Ectodermal cell (in vitro differentiated cells): ENCODE results near the gene FBLN1.

Experiments
- H3K27ac ChIP-seq: 2 replicates; pipeline ENCODE4 v1.7.0; 2013; ENCODE audit warnings: mild to moderate bottlenecking, low read depth, low read length; ENCODE audit not compliant: insufficient read depth, poor library complexity, severe bottlenecking
- H3K27me3 ChIP-seq: 2 replicates; pipeline ENCODE4 v1.7.0; 2013; ENCODE audit warnings: mild to moderate bottlenecking, low read length; ENCODE audit not compliant: insufficient read depth, control insufficient read depth, poor library complexity, severe bottlenecking
- H3K36me3 ChIP-seq: one replicate; pipeline ENCODE4 v1.7.0; 2013; ENCODE audit warnings: low read length; ENCODE audit not compliant: control insufficient read depth, insufficient read depth
- H3K4me1 ChIP-seq: one replicate; pipeline ENCODE4 v1.7.0; 2013; ENCODE audit warnings: low read length; ENCODE audit not compliant: control insufficient read depth, insufficient read depth
- H3K4me3 ChIP-seq: 2 replicates; pipeline ENCODE4 v1.7.0; 2013; ENCODE audit warnings: low read depth, low read length, control low read depth; ENCODE audit not compliant: insufficient read depth
- H3K9me3 ChIP-seq: 2 replicates; pipeline ENCODE4 v1.7.0; 2013; ENCODE audit warnings: mild to moderate bottlenecking, low read length, moderate library complexity; ENCODE audit not compliant: control insufficient read depth
- WGBS, 2 experiments: methylation state at CpG; one replicate each; pipeline ENCODE4 v1.1.7; 2013; ENCODE audit warnings: missing lambda C conversion rate in 2 of 2; 5-methylcytosine and 5-hydroxymethylcytosine counted together

The FBLN1 gene

DNA sequence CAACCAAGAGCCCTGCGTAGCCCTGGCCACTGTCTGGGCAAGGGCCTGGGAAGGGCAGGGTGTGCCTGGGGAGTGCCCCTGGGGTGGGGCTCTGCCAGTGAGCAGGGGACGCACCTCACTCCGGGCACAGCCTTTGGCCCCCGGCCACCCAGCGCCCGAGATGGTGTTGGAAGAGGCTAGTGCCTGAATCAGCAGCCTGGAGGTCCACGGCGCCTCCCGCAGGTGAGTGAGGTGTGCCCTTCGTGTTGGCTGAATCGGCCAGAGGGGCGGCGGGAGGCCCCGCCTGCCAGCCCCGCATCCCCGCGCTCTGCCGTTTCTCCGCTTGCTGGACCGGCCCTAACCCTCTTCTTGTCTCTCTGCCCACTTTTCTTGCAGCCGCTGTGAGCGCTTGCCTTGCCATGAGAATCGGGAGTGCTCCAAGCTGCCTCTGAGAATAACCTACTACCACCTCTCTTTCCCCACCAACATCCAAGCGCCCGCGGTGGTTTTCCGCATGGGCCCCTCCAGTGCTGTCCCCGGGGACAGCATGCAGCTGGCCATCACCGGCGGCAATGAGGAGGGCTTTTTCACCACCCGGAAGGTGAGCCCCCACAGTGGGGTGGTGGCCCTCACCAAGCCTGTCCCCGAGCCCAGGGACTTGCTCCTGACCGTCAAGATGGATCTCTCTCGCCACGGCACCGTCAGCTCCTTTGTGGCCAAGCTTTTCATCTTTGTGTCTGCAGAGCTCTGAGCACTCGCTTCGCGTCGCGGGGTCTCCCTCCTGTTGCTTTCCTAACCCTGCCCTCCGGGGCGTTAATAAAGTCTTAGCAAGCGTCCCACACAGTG lies 60.1 kb downstream of the FBLN1 start:
- H3K27ac ChIP-seq = no peak overlapping the region
- H3K4me3 ChIP-seq = no peak overlapping the region
- no peaks in the 10 kb centered on the region for H3K4me1 ChIP-seq
- H3K36me3 ChIP-seq = peaks cover 23% of the 10 kb centered on the region
- H3K27me3 ChIP-seq = no peaks in the 10 kb centered on the region
- H3K9me3 ChIP-seq = no peaks in the 10 kb centered on the region
- 96% methylated on average over 44 of the region's 44 CpGs for WGBS, 2 experiments

DNA sequence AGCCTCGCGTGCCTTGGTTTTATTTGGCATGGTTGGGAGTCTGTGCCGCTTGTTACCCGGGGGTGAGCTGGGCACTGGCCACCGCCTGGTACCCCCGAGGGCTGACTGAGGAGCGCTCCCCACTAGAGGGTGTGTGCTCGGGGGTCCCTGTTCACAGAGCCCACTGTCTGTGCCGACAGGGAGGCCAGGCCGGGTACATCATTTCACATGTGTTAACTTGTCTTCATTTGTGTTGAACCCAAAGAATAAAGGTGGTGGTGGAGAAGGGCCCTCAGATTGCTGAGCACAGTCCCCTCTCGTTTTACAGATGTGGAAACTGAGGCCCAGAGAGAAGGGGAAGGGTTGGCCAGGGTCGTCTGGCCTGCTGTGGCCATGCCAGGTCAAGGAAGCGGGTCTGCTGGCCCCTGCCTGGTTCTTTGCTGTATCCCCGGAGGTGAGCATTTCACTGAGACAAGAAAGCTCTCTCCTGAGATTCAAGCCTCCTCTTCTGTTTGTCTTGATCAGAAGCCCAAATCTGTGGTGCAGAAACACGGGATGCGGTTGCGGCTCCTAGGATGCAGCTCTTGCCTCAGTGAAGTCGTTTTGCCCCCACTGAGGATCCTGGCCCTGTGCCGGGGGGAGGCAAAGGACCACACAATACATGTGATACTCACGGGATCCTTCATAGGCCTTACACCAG lies 60.8 kb downstream of the FBLN1 start:
- Histone ChIP-seq H3K36me3 (peaks cover 19% of the 10 kb centered on the region), H3K4me1 (no peaks in the 10 kb centered on the region)
- WGBS, 2 experiments = 92% methylated on average over 20 of the region's 20 CpGs

DNA sequence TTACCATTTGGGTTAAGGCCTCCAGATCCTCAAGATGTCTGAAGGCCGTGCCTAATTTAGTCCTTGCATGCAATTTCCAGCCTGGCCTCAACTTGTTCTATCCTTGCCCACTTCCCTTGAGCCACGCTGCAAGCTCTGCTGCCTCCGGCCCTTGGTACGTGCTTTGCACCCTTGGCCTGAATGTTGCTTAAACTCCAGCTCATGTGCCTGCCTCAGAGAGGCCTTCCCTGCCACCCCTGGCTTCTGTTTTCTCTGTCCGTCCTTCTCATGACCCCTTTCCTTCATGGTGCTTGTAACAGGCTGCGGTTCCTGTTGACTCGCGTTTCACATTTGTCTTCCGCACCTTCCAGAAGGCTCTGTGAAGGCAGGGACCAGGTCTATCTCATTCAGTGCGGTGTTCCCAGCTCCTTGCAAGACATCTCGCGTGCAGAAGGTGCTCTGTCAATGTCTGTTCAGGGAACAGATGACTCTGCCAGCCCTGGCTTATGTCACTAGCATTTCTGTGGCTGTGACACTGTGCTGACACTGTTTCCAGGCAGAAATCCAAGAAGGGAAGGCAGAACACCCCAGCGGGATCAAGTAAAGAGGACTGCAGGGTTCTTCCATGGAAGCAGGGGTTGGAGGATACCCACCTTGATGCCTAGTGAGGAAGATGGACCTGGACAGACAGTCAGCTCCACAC lies 61.8 kb downstream of the FBLN1 start:
- Histone ChIP-seq H3K27me3 (no peaks in the 10 kb centered on the region), H3K4me3 (no peak overlapping the region), H3K4me1 (no peaks in the 10 kb centered on the region), H3K27ac (no peak overlapping the region), H3K9me3 (no peaks in the 10 kb centered on the region), H3K36me3 (peaks cover 9% of the 10 kb centered on the region)
- WGBS, 2 experiments = 93 to 95% methylated on average over 13 of the region's 13 CpGs

More for the DNA sequence above, 60.8 kb downstream of the FBLN1 start:
- Histone ChIP-seq H3K27me3 (no peaks in the 10 kb centered on the region), H3K9me3 (no peaks in the 10 kb centered on the region), H3K4me3 (no peak overlapping the region), H3K27ac (no peak overlapping the region)

DNA sequence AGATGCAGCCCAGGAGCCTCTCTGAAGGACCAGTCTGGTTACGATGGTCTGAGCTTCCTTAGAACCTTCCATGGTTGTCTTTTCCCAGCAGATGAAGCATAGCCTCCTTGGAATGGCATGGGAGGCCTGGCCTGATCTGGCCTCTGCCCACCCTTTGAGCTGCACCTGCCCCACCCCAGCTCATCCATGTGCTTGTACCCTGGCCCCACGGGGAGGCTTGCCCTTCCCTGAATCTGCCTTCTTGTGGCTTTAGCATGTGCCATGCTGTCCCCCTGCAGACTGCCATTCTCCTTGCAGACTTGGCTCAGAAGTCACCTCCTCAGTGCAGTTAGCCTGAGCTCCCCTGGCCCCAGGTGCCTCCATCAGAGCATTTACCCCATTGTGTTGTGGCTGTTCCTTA lies 62.5 kb downstream of the FBLN1 start:
- H3K4me1 ChIP-seq = no peaks in the 10 kb centered on the region
- no peaks in the 10 kb centered on the region for H3K27me3 ChIP-seq
- H3K4me3 ChIP-seq = no peak overlapping the region
- 92% methylated on average over 2 of the region's 2 CpGs for WGBS, 2 experiments
- H3K9me3 ChIP-seq = no peaks in the 10 kb centered on the region
- no peak overlapping the region for H3K27ac ChIP-seq
- peaks cover 5% of the 10 kb centered on the region for H3K36me3 ChIP-seq

DNA sequence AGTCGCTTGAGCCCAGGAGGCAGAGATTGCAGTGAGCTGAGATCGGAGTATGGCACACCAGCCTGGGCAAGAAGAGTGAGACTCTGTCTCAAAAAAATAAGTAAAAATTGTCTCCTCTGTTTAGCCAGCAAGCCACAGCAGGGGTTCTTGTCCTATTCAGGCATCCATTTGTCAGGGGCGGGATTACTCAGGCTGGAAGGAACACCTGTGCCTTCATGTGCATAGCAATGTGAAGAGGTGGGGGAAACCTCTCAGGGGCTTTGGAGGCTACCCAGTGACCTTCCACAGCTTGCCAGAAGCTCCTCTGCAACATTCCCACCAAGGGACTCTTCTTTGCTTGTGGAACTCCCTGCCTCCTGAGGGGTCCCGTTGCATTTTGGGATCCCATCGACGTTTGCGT lies 63.3 kb downstream of the FBLN1 start:
- 85 to 87% methylated on average over 7 of the region's 7 CpGs for WGBS, 2 experiments
- no peaks in the 10 kb centered on the region for H3K27me3 ChIP-seq

DNA sequence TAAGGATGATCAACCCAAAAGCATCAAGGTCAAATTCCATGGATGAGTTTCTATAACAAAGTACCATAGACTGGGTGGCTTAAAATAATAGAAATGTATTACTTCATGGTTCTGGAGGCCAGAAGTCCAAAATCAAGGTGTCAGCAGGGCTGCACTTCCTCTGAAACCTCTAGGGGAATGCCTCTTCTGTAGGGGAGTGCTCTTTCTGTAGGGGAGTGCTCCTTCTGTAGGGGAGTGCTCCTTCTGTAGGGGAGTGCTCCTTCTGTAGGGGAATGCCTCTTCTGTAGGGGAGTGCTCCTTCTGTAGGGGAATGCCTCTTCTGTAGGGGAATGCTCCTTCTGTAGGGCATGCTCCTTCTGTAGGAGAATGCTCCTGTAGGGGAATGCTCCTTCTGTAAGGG lies 65.5 kb downstream of the FBLN1 start:
- no peak overlapping the region for H3K27ac ChIP-seq
- no peaks in the 10 kb centered on the region for H3K27me3 ChIP-seq
- no peaks in the 10 kb centered on the region for H3K9me3 ChIP-seq
- H3K4me3 ChIP-seq = no peak overlapping the region
- H3K36me3 ChIP-seq = no peaks in the 10 kb centered on the region
- H3K4me1 ChIP-seq = no peaks in the 10 kb centered on the region

More for the DNA sequence above, 63.3 kb downstream of the FBLN1 start:
- no peak overlapping the region for H3K27ac ChIP-seq
- no peaks in the 10 kb centered on the region for H3K36me3 ChIP-seq
- no peaks in the 10 kb centered on the region for H3K4me1 ChIP-seq
- H3K9me3 ChIP-seq = no peaks in the 10 kb centered on the region
- no peak overlapping the region for H3K4me3 ChIP-seq

DNA sequence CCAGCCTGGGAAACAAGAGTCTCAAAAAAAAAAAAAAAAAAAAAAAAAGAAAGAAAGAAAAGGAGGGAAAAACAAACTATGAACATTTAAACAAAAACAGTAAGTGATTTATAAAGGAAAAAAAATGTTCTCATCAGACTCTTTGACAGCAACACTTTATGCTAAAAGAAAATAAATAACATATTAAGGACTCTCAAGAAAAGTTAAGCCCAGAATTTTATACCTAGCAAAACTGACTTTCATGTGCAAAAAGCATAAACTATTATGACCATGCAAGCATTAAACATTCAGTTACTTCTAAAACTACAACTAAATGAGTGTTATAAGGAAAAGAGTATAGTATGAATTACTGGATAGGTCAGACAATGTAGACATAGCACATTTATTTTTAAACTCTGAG lies 68.4 kb downstream of the FBLN1 start:
- Histone ChIP-seq H3K9me3 (no peaks in the 10 kb centered on the region), H3K4me3 (no peak overlapping the region), H3K36me3 (no peaks in the 10 kb centered on the region), H3K27me3 (no peaks in the 10 kb centered on the region), H3K27ac (no peak overlapping the region), H3K4me1 (no peaks in the 10 kb centered on the region)

DNA sequence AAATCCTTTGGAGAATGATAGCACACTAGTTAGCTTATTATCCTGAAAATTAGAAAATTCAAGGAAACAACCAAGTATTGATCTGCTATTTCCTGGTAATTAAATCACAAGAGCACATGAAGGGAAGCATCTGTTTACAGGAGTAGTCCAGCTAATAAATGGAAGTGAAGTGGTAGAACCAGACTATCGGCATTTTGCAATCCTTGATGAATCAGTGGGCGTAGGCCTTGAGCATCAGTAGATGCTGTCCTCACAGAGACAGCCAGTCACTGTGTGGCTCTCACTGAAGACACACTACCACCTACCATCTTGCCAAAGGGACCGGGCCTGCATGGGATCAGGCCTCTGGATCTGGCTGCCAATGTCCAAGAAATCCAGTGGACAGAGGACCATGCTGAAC lies 69.8 kb downstream of the FBLN1 start:
- WGBS, 2 experiments = 93 to 95% methylated on average over 3 of the region's 3 CpGs
- Histone ChIP-seq H3K4me3 (no peak overlapping the region), H3K36me3 (no peaks in the 10 kb centered on the region), H3K4me1 (no peaks in the 10 kb centered on the region), H3K27me3 (no peaks in the 10 kb centered on the region), H3K9me3 (no peaks in the 10 kb centered on the region), H3K27ac (no peak overlapping the region)

DNA sequence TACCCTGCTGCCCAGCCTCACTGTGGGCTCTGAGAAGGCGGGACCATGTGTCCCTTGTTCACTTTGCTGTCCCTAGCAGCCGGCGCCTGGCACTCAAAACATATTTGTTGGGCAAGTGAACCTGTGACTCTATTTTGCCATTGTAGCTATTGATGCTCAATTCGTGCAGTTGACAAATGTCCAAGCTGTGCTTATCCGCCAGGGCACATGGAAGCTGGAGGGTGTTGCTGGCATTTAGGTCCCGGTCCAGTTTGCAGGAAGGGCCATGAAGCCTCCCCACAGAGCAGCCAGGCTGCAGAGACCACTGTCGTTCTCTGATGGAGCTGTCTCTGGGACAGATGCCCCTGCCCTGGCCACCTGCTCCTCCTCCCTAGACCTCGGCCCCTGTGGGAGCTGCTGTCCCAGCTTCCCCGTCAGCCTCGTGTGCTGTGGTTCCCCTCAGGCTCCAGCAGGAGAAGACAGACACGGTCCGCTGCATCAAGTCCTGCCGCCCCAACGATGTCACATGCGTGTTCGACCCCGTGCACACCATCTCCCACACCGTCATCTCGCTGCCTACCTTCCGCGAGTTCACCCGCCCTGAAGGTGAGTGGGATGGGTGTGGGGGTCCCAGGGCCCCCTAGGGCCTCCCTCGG lies 71.5 kb downstream of the FBLN1 start:
- WGBS, 2 experiments = 91% methylated on average over 23 of the region's 23 CpGs
- no peak overlapping the region for H3K27ac ChIP-seq
- no peak overlapping the region for H3K4me3 ChIP-seq
- H3K4me1 ChIP-seq = no peaks in the 10 kb centered on the region
- no peaks in the 10 kb centered on the region for H3K27me3 ChIP-seq
- no peaks in the 10 kb centered on the region for H3K36me3 ChIP-seq
- no peaks in the 10 kb centered on the region for H3K9me3 ChIP-seq

DNA sequence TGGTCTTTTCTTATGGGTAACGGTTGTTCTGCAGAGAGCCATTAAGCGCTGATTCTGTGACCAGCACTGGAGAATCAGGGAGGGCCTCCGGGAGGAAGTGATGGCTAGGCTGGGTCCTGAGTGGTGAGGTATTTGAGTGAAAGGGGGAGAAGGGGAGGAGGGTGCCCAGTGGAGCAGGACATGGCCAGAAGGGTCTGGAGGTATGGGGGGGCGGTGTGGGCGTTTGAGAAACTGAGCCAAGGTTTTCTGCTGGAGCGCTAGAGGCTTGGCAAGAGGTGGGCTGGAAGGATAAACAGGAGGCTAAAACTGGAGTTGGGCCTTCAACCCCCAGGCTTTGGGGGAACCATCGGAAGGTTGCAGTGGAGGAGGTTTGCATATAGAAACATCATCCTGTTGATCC lies 72.5 kb downstream of the FBLN1 start:
- 96 to 97% methylated on average over 7 of the region's 7 CpGs for WGBS, 2 experiments
- Histone ChIP-seq H3K36me3 (no peaks in the 10 kb centered on the region), H3K9me3 (no peaks in the 10 kb centered on the region), H3K4me1 (no peaks in the 10 kb centered on the region), H3K27me3 (no peaks in the 10 kb centered on the region), H3K27ac (no peak overlapping the region), H3K4me3 (no peak overlapping the region)
